SK-N-SH (cell line): Measurements from ENCODE around the gene SPG7. TPM values are rescaled to one million over a fixed set of nuclear protein-coding genes. Genes with fewer than 3 reads are reported as not detected.

Source experiments
- CTCF ChIA-PET: fragments of 300-600, 350-600 bp; formaldehyde crosslinking; extraction: SDS; loops from one replicate; lab custom pipeline; 2021; lab: Yijun Ruan, JAX
- POLR2A ChIA-PET: fragments of 350-600 bp; sonication (Branson Sonifier 250); formaldehyde crosslinking; extraction: SDS; loops from one replicate; lab custom pipeline; 2020; ENCODE audit warnings: antibody characterized with exemption, inconsistent platforms; lab: Yijun Ruan, JAX
- DNase-seq: peaks from one replicate; pipeline ENCODE4 v3.0.0; 2012
- H2AFZ ChIP-seq: fragments of 200-600 bp; sonication (generic); 2 replicates; pipeline ENCODE4 v1.8.1; 2016; ENCODE audit warnings: antibody characterized with exemption, mild to moderate bottlenecking, low read depth
- H3F3A ChIP-seq: fragments of 200-600 bp; sonication (generic); replicated peaks from 2 replicates; pipeline ENCODE3; 2016; ENCODE audit warnings: antibody characterized with exemption, mild to moderate bottlenecking; ENCODE audit not compliant: insufficient read depth
- H3K27ac ChIP-seq, 2 experiments: fragments of 200-500 bp in 1 of 2; fragments of 200-600 bp in 1 of 2; sonication (Bioruptor generic) in 1 of 2; sonication (generic), shearing (Covaris generic) in 1 of 2; 2 replicates each; pipeline versions ENCODE4 v1.5.1 to v1.6.1; 2014 to 2016; ENCODE audit warnings: low read depth in 2 of 2, inconsistent platforms in 1 of 2, low read length in 1 of 2, mild to moderate bottlenecking in 1 of 2, mixed read lengths in 1 of 2
- H3K27me3 ChIP-seq: fragments of 200-600 bp; sonication (generic), shearing (Covaris generic); 2 replicates; pipeline ENCODE4 v1.6.1; 2016; ENCODE audit warnings: mixed run types; ENCODE audit not compliant: insufficient read depth
- H3K36me3 ChIP-seq, 2 experiments: fragments of 200-500 bp in 1 of 2; fragments of 200-600 bp in 1 of 2; sonication (Bioruptor generic) in 1 of 2; sonication (generic) in 1 of 2; replicated peaks in 1 of 2; 2 replicates each; pipeline versions ENCODE3 to v1.5.1; 2014 to 2016; ENCODE audit warnings: low read length in 1 of 2, mild to moderate bottlenecking in 1 of 2; ENCODE audit not compliant: insufficient read depth in 2 of 2, control insufficient read depth in 1 of 2
- H3K4me1 ChIP-seq, 2 experiments: fragments of 200-500 bp in 1 of 2; fragments of 200-600 bp in 1 of 2; sonication (Bioruptor generic) in 1 of 2; sonication (generic), shearing (Covaris generic) in 1 of 2; 2 replicates each; pipeline versions ENCODE4 v1.5.1 to v1.6.1; 2014 to 2016; ENCODE audit warnings: low read depth in 1 of 2, low read length in 1 of 2, mixed run types in 1 of 2; ENCODE audit not compliant: insufficient read depth in 2 of 2, control insufficient read depth in 1 of 2
- H3K4me2 ChIP-seq: fragments of 200-600 bp; sonication (generic), shearing (Covaris generic); 2 replicates; pipeline ENCODE4 v1.6.1; 2017; ENCODE audit warnings: mixed run types
- H3K4me3 ChIP-seq, 2 experiments: fragments of 200-500 bp in 1 of 2; fragments of 200-600 bp in 1 of 2; sonication (Bioruptor generic) in 1 of 2; sonication (generic), shearing (Covaris generic) in 1 of 2; 2 replicates each; pipeline versions ENCODE4 v1.5.1 to v1.8.1; 2014 to 2016; ENCODE audit warnings: low read depth in 2 of 2, inconsistent platforms in 1 of 2, low read length in 1 of 2, mild to moderate bottlenecking in 1 of 2, mixed read lengths in 1 of 2, moderate library complexity in 1 of 2
- H3K79me2 ChIP-seq: fragments of 200-600 bp; sonication (generic); 2 replicates; pipeline ENCODE4 v1.8.1; 2017; ENCODE audit warnings: mild to moderate bottlenecking; ENCODE audit not compliant: insufficient read depth
- H3K9ac ChIP-seq: fragments of 200-600 bp; sonication (generic); 2 replicates; pipeline ENCODE4 v1.6.1; 2017; ENCODE audit warnings: mixed run types
- H3K9me2 ChIP-seq: fragments of 200-600 bp; sonication (generic); 2 replicates; pipeline ENCODE4 v1.6.1; 2017; ENCODE audit warnings: mixed run types
- H3K9me3 ChIP-seq: fragments of 200-600 bp; sonication (generic); 2 replicates; pipeline ENCODE4 v1.6.1; 2017; ENCODE audit warnings: mixed run types, mild to moderate bottlenecking, moderate library complexity
- H4K20me1 ChIP-seq: fragments of 200-600 bp; sonication (generic); 2 replicates; pipeline ENCODE4 v1.6.1; 2017; ENCODE audit warnings: mild to moderate bottlenecking, mixed run types; ENCODE audit not compliant: insufficient read depth
- CTCF ChIP-seq: fragments of 200-600 bp; sonication (generic); IDR thresholded peaks from 2 replicates; pipeline ENCODE4 v1.6.1; 2017; ENCODE audit warnings: antibody characterized with exemption, mild to moderate bottlenecking, moderate library complexity
- FOXJ3 ChIP-seq: sonication (generic); formaldehyde crosslinking; IDR thresholded peaks from 2 replicates; pipeline ENCODE4 v1.5.1; 2020; ENCODE audit warnings: mild to moderate bottlenecking, missing genetic modification reagents
- FOXM1 ChIP-seq: IDR thresholded peaks from 2 replicates; pipeline ENCODE4 v1.4.0; 2012; ENCODE audit warnings: low read depth, mild to moderate bottlenecking
- GABPA ChIP-seq: IDR thresholded peaks from 2 replicates; pipeline ENCODE4 v1.4.0; 2012; ENCODE audit warnings: low read depth, mild to moderate bottlenecking
- IRF3 ChIP-seq: fragments of 150-350 bp; IDR thresholded peaks from 2 replicates; pipeline ENCODE4 v1.6.1; 2016; ENCODE audit warnings: mild to moderate bottlenecking, low read depth, low read length
- MAX ChIP-seq: IDR thresholded peaks from 2 replicates; pipeline ENCODE4 v1.4.0; 2012; ENCODE audit warnings: low read depth
- MXI1 ChIP-seq: IDR thresholded peaks from 2 replicates; pipeline ENCODE4 v1.6.1; 2012; ENCODE audit warnings: mild to moderate bottlenecking, low read depth, low read length, improper control_type of control experiment
- NFIC ChIP-seq: IDR thresholded peaks from 2 replicates; pipeline ENCODE4 v1.4.0; 2012; ENCODE audit warnings: borderline replicate concordance
- NRF1 ChIP-seq: IDR thresholded peaks from 2 replicates; pipeline ENCODE4 v1.6.1; 2012; ENCODE audit warnings: low read depth, mild to moderate bottlenecking, low read length
- RAD21 ChIP-seq: IDR thresholded peaks from 2 replicates; pipeline ENCODE4 v1.6.1; 2012; ENCODE audit warnings: mild to moderate bottlenecking, low read length
- RCOR1 ChIP-seq: fragments of 150-350 bp; IDR thresholded peaks from 2 replicates; pipeline ENCODE4 v1.6.1; 2017; ENCODE audit warnings: antibody characterized with exemption, low read length
- REST ChIP-seq: IDR thresholded peaks from 2 replicates; pipeline ENCODE4 v1.6.1; 2012; ENCODE audit warnings: mild to moderate bottlenecking, low read depth, low read length, moderate library complexity
- RFX5 ChIP-seq: IDR thresholded peaks from 2 replicates; pipeline ENCODE4 v1.6.1; 2012; ENCODE audit warnings: mild to moderate bottlenecking, improper control_type of control experiment, low read length
- RXRA ChIP-seq: IDR thresholded peaks from 2 replicates; pipeline ENCODE4 v1.4.0; 2012; ENCODE audit warnings: low read depth, mild to moderate bottlenecking, borderline replicate concordance
- TCF12 ChIP-seq: IDR thresholded peaks from 2 replicates; pipeline ENCODE4 v1.4.0; 2012
- TEAD4 ChIP-seq: IDR thresholded peaks from 2 replicates; pipeline ENCODE4 v1.4.0; 2012; ENCODE audit warnings: mild to moderate bottlenecking, borderline replicate concordance; ENCODE audit not compliant: insufficient read depth
- WGBS: methylation state at CpG from one replicate; pipeline ENCODE4 v1.1.6; 2017; ENCODE audit warnings: low lambda C conversion rate; 5-methylcytosine and 5-hydroxymethylcytosine counted together
- polyA plus RNA-seq, 3 experiments: library from polyadenylated mRNA; depleted of rRNA; stranded (reverse); fragments of >200 nt; gene quantifications; 2 replicates each; pipeline ENCODE4 v1.2.3, GENCODE V29; 2012
- TF ChIP-seq, protein P1 (sequence below): IDR thresholded peaks from 2 replicates; pipeline ENCODE4 v1.4.0; 2012; ENCODE audit warnings: low read depth, borderline replicate concordance

The SPG7 gene
- polyA plus RNA-seq, 1 of the 3 experiments (the other 2 are of a cell fraction), result 100 TPM

DNA sequence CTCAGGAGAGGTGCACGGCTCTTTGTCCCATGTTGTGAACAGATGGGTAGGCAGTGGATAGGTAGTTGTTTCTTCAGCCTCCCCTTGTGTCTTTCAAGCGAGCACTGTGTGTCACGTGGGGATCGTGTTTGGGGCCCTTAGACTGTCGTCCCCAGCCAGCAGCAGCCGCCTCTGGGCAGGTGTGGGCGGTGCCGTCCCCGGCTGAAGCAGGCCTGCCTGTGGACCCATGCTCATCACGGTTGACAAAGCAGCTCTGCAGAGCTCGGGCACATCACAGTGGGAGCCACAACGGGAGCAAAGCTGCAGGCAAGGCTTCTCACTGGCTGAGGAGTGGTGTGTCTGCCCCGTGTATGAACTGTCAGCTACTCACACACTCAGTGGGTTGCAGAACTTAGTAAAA, 47.6 kb downstream of the SPG7 start:
- ChIA-PET POLR2A (no interaction called here), CTCF (interaction anchor here (1.2 kb wide), 1 partner anchor 18 kb away, joined by 3 read pairs; no protein-coding TSS in a partner anchor)
- Histone ChIP-seq H3F3A (peaks cover 36% of the 10 kb centered on the region), H3K36me3 (peaks cover 9 to 43% of the 10 kb centered on the region in 2 experiments), H4K20me1 (no peaks in the 10 kb centered on the region), H2AFZ (no peak overlapping the region), H3K27ac (no peak overlapping the region), H3K4me2 (no peak overlapping the region), H3K79me2 (peaks cover 3% of the 10 kb centered on the region), H3K4me3 (no peak overlapping the region), H3K9ac (no peak overlapping the region), H3K9me3 (no peaks in the 10 kb centered on the region), H3K9me2 (no peaks in the 10 kb centered on the region), H3K27me3 (no peaks in the 10 kb centered on the region), H3K4me1 (no peaks in the 10 kb centered on the region; a peak in 2 of 4 replicates)
- TF ChIP-seq NRF1 (no peak), FOXJ3 (no peak), RFX5 (no peak), REST (no peak), GABPA (no peak), MAX (no peak), RXRA (no peak), IRF3 (no peak), CTCF (no peak), MXI1 (no peak), RCOR1 (no peak), NFIC (no peak), FOXM1 (no peak), RAD21 (no peak), TEAD4 (no peak), TCF12 (no peak)
- TF ChIP-seq, protein P1, sequence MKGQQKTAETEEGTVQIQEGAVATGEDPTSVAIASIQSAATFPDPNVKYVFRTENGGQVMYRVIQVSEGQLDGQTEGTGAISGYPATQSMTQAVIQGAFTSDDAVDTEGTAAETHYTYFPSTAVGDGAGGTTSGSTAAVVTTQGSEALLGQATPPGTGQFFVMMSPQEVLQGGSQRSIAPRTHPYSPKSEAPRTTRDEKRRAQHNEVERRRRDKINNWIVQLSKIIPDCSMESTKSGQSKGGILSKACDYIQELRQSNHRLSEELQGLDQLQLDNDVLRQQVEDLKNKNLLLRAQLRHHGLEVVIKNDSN, result no peak
- WGBS, result 95% methylated on average over 9 of the region's 13 CpGs
- no peak for DNase-seq
